HG02678 (cell line): Measurements from ENCODE around the gene KIF3C.
"Not testable (repeated sequence)": the region's sequence is repeated elsewhere in the genome, so short reads cannot be mapped to it uniquely, and the experiment has no call there.

Experiments used
- ATAC-seq: cut with Tn5 transposase; IDR thresholded peaks from one replicate; pipeline ENCODE4 v1.9.1; 2021; ENCODE audit warnings: mild to moderate bottlenecking, moderate library complexity; ENCODE audit not compliant: unreplicated experiment

KIF3C gene

DNA sequence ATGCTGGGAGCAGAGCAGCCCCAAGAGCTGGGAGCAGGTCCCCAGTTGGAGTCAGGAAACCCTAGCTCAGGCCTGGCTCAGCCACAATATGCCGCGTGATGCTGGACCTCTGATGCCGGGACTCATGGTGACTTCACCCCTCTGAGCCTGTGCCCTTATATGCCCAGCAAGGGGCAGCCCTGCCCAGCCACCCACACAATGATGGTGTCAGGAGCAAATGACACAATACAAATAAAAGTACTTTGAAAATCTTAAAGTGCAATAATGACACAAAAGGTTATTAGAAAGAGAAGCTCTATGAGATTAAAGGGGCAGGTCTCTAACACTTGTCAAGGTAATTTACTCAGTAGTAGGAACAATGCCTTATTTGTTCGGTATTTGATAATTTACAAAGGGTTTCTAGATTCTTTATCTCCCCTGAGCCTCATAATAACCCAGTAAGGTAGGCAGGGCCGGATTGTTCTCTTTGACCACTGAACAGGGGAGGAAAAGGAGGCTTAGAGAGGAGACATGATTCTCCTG, 18.3 kb upstream of the KIF3C start:
- no peak for ATAC-seq

DNA sequence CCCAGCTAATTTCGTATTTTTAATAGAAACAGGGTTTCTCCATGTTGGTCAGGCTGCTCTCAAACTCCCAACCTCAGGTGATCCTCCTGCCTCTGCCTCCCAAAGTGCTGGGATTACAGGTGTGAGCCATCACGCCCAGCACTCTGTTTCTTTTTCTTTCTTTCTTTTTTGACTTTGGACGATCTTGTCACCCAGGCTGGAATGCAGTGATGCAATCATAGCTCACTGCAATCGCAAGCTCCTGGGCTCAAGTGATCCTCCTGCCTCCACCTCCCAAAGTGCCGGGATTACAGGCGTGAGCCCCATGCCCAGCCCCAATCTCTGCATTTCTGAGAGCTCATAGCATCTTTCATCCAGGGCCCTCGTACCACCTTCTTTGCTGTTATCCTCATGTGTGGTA, 17.1 kb upstream of the KIF3C start:
- not testable (repeated sequence) for ATAC-seq

DNA sequence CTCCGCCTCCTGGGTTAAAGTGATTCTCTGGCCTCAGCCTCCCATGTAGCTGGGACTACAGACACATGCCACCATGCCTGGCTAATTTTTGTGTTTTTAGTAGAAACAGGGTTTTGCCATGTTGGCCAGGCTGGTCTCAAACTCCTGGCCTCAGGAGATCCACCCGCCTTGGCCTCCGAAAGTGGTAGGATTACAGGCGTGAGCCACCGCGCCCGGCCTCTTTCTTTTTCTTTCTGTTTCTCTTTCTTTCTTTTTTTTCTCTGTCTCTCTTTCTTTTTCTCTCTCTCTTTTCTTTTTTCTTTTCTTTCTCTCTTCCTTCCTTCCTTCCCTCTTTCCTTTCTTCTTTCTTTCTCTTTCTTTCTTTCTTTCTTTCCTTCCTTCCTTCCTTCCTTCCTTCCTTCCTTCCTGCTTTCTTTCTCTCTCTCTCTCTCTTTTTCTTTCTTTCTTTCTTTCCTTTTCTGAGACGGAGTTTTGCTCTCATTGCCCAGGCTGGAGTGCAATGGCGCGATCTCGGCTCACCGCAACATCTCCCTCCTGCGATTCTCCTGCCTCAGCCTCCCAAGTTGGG, 16.6 kb upstream of the KIF3C start:
- ATAC-seq: not testable (repeated sequence)

DNA sequence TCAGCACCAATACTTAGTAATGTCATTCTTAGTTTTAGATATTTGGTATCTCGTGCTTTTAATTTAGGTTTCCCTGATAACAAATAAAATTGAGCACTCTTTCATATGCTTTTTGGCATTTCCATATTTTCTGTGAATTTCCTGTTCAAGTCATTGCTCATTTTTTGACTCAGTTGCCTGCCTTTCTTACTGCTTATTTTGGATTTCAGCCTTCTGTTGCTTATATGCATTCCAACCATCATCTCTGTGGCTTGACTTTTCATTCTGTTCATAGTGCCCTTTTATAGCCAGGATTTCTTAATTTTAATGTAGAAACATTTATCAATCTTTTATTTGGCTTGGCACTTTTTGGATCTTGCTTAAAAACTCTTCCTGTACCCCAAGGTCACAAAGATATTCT, 14.5 kb upstream of the KIF3C start:
- no peak for ATAC-seq

DNA sequence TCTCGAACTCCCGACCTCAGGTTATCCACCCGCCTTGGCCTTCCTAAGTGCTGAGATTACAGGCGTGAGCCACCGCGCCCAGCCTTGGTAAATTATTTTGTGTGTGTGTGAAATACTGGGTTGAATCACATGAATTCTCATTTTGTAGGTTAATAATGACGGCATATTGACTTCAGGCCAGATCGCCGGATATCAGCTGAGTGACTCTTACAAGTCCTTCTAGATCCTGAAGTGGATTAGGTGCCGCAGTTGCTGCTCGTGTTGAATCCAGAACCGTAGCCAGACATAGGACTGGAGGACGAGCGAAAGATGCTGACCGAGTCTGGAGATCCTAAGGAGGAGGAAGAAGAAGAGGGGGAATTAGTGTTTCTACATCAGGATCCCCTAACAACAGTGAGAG, 12.2 kb upstream of the KIF3C start:
- no peak for ATAC-seq

DNA sequence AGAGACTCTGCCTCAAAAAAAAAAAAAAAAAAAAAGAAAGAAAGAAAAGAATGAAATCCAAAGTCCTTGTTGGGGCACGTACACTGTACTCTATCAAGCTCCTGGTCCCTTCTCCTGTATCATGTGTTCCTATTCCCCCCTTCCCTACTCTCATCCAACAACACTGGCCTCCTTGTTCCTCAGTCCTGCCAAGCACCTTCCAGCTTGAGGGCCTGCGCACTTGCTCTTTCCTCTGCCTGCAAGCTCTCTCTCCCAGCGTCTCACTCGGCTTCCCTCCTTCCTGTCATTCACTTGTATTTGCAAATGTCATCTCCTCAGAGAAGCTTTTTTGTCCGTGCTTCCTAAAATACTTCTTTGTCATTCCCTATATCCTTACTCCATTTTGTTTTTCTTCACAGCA, 10.8 kb upstream of the KIF3C start:
- ATAC-seq: no peak

DNA sequence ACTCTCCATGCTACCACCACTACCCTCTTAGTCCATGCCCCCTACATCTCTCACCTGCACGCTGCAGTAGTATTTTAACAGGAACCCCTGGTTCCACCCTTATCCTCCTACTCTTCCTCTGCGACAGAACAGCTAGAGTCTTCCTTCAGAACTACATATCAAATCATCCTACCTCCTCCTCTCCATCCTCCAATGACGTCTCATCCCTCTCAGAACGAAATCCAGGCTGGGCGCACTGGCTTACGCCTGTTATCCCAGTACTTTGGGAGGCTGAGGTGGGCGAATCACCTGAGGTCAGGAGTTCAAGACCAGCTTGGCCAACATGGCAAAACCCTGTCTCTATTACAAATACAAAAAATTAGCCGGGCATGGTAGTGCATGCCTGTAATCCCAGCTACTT, 10.3 kb upstream of the KIF3C start:
- no peak for ATAC-seq

DNA sequence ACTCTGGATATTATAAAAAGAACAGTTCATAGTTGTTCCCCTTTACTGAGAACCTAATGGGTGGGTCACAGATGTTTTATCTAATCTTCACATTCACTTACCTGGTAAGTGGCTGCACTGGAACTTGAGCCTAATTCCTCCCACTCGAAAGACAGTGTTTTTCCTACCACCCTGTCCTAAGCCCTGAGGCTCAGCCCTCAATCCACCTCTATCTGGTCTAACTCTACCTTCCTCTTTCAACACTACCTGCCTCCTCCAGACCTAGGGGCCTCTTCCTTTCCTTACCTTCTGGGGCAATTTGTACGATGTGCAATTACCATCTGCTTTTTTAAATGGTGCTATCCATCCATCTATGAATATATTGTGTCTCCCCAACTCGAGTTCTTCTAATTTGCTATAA, 9.7 kb upstream of the KIF3C start:
- ATAC-seq: no peak

DNA sequence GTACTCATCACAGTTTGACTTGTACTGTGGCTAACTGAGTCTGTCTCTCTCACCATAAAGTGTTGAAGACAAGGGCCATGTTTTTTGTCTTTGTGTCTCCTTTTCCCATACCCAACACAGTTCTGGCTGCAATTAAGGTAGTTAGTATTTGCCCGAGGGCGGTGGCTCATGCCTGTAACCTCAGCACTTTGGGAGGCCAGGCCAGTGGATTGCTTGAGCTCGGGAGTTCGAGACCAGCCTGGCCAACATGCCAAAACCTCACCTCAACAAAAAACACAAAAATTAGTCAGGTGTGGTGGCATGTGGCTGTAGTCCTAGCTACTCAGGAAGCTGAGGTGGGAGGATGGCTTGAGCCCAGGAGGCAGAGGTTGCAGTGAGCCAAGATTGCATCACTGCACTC, 6.9 kb upstream of the KIF3C start:
- no peak for ATAC-seq

DNA sequence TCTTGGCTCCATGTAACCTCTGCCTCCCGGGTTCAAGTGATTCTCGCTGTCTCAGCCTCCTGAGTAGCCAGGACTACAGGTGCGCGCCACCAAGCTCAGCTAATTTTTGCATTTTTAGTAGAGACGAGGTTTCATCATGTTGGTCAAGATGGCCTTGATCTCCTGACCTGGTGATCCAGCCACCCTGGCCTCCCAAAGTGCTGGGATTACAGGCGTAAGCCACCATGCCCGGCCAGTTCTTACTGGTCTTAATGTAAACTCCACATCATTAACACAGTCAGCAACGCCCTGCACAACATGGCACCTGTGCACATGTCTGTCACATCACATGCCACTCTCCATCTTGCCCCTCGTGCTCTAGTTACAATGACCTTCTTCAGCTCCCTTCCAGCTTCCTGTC, 5.8 kb upstream of the KIF3C start:
- ATAC-seq: no peak

DNA sequence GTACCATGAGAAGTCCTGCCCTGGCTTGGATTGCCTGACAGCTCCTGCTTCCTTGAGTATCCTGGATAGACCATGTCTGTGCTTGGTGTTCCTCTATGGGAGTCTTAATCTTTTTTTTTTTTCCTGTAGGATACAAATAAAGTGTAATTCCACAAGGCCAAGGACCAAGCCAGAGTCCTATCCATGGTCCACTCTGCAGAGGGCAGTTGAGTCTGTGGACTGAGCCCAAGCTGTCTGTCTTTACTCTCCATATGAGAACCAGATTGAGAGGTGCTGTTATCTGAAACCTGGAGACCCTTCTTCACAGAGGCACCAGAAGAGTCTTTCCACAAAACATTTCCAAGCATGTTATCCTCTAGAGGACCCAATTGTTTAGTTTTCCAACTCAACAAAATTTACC, 1.4 kb upstream of the KIF3C start:
- ATAC-seq: no peak

DNA sequence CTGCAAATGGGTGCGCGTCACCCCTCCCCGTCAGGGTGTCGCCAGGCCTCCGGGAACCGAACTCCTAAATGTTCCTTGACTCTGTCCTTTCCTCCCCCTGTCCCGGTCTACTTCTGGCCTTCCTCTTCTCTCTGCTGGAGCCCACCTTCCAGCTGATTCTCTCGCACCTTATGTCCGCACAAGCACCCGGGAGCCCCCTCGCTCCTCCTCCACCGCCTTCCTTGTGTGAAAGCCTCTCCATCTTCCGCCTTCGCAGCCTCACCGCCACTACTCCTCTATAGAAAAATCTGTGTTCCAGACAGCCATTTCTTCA, 627 bp upstream of the KIF3C start:
- no peak for ATAC-seq

DNA sequence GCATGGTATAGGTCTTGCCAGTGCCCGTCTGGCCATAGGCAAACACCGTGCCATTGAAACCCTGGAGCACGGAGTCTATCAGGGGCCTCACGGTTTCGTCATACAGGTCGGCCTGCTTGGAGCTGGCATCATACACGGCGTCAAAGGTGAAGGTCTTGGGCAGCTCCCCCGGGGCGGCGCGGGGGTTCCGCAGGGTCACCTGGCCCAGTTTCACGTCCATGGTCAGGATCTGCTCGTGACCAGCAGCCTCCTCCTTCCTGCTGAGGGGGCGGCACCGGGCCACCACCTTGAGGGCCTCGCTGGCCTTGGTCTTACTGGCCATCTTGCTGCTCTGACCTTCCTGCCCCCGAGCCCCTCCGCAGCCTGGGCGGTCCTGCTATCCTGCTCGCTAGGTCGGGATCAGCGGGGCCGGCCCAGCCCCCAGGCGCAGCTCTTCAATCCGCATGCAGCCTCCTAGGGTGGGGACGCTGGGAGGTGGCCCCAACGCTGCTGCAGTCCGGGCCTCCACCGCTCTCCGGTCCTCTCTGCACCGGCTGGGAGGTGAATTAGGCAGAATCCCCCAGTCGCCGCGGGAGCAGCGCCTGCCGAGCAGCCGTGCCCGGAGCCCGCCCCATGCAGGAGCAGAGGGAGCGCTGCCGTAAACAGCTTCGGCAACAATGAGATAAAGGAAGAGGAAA, 563 bp downstream of the KIF3C start:
- peak; percentile 5 for ATAC-seq

DNA sequence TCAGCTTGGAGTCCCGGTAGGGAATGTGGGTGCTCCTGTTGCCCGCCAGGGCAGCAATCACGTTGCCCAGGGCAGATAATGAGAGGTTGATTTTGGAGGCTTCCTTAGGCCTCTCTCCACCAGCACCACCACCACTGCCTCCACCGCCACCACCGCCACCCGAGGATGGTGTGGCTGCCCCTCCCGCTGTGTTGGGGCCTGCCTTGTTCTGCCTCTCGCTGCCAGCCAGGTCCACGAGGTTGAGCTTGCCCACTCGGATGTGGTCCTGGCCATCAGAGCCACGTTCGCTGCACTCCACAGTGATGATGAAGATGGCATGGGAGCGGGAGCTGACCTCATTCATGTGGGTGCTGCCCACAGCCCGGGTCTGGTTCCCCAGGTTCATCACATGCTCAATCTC, 1.3 kb downstream of the KIF3C start:
- no peak for ATAC-seq

DNA sequence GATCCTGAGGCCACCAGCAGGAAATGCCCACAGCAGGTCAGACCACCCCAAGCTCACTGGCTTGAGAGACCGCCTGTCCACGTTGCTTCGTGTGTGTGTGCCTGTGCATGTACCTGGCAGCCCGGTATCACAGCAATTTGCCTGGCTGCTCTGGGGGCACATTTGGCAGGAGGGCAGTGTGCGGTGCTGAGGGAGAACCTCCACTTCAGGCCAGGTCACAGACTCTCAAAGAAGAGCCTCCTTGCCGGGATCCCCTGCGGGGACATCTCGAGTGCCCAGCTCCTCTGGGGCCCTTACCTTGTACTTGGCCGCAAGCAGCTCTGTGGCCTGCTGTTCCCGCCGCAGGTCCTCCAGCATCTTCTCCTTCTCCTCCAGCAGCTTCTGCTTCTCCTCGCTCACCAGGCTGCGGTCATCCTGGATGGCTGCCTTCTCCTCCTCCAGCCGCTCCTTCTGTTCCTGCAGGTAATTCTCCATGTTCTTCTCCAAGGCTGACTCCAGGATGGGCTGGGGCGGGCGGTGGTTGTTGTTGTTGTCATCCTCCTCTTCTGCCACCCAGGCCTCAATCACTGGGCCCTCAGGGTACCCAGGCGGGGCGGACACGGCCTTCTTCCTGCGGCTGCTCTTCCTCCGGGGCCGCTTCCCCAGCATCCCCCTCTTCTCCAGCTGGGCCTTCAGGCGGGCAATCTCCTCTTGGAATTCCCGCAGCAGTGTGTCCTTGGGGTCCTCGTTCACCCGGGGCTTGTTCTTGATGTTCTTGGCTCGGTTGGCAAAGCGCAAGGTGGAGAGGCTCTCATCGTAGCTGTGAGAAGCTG, 2.0 kb downstream of the KIF3C start:
- ATAC-seq: no peak

DNA sequence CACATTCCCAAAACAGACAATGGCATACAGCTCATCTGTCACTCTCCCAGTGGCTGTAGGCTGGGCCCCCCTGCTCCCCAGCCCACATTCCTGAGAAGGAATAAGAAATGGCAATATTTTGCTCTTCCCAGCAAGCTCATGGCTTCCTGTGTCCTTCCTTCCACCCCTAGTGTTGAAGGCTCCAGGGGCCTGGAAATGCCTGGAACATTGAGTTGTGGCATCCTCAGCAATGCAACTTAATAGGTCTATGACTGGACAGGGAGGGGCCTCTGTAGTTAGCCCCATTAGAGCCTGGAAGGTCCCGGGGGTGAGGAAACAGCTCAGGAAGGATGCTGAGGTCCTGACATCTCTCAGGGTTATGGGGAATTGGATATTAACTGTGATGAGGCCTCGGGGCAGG, 3.3 kb downstream of the KIF3C start:
- ATAC-seq: no peak

DNA sequence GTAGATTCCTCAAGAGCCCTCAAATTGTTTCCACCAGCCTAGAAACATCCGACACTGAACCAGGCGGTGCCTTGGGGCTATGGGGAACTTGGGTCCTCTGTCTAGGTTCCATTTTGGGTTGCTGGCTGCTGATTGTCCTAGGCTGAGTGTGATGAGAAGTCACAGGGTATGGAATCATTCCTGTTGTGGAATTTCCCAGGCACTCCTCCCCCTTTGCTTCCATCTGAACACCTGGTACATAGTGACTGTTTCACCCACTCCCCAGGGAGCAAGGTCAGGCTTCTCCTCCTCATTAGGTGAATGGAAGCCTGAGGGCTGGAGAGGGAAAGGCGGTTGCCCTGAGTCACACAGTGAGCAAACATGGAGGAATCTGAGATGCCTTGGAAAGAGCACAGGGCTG, 4.5 kb downstream of the KIF3C start:
- ATAC-seq: no peak

DNA sequence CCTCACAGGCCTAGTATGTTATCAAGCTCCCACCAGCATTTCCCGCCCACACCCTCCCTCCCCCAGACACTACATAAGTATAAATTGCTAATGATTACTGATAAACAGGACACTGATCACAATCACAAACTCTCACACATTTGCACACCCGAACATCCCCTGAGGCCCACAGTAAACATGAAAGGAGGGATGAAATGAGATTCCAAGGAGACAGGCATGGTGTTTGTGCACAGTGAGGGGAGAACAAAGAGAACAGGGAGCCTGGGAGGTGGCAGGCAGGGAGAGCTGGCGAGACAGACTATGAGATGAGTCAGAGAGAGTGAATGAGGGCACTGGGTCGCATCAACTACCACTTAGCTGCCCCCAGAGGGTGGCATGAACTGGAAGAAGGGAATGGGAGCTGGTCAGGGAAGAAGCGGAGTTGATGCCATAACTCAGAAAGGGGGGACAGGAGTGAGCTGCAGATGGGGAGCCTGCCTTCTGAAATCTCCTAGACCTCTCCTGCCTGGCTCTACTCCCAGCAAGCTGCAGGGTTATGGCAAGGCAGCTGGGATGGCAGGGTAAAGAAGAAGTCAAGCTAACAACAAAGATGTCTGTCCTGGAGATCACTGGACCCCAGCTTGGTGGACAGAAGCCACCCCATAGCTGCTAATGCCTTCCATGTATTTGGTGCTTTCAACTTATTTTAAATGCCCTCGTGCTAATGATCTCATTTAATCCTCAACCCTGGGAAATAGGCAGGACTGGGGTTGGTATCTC, 5.1 kb downstream of the KIF3C start:
- no peak for ATAC-seq

DNA sequence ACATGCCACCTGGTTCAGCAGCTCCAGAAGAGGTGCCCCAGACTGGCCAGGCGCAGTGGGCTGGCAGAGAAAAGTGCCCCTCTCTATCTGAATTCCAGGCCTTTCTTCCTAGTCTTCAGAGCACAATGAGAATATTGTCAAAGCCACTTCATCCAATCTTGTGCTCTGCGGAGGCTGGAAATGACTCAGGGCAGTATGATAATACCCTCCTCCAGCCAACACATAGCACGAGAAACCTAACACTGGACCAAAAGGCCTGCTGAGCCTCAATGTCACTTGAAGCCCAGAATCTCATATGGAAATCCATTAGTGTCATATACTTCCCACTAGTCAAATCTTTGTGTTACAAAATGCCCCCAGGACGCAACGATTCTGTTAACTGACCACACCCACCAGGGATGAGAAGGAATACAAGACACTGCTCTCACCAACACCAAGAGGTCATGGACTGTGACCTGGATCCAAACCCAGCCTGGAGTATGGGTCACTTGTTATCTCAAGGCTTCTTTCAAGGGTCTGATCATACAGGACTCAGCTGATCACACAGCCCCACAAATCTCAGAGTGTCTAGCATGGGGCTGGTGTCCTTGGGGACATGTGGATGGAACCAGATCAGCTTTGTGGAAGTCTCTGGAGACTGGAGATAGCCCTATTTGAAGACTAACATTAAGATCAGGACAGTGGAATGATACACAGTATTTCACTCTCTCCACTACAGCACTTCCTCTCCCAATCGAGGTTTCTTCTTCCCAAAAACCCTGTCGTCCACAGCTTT, 10.1 kb downstream of the KIF3C start:
- ATAC-seq: no peak

DNA sequence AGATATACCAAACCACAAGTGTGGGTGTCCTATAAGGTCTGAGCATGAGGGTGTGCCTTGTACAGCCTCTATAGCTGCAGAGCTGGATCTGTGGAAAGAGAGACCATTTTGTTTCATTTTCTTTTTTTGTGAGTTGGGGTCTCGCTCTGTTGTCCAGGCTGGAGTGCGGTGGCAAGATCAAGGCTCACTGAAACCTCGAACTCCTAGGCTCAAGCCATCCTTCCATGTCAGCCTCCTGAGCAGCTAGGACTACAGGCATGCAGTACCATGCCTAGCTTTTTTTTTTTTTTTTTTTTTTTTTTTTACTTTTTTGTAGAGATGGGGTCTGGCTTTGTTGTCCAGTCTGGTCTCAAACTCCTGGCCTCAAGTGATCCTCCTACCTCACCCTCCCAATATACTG, 10.7 kb downstream of the KIF3C start:
- ATAC-seq: no peak
